ENCODE measurements around the gene TNFRSF19. TPM values are rescaled to one million over a fixed set of nuclear protein-coding genes. Genes with fewer than 3 reads are reported as not detected.

TNFRSF19 gene
- total RNA-seq, 1 donor from 2014 or later = 19.0 TPM

DNA sequence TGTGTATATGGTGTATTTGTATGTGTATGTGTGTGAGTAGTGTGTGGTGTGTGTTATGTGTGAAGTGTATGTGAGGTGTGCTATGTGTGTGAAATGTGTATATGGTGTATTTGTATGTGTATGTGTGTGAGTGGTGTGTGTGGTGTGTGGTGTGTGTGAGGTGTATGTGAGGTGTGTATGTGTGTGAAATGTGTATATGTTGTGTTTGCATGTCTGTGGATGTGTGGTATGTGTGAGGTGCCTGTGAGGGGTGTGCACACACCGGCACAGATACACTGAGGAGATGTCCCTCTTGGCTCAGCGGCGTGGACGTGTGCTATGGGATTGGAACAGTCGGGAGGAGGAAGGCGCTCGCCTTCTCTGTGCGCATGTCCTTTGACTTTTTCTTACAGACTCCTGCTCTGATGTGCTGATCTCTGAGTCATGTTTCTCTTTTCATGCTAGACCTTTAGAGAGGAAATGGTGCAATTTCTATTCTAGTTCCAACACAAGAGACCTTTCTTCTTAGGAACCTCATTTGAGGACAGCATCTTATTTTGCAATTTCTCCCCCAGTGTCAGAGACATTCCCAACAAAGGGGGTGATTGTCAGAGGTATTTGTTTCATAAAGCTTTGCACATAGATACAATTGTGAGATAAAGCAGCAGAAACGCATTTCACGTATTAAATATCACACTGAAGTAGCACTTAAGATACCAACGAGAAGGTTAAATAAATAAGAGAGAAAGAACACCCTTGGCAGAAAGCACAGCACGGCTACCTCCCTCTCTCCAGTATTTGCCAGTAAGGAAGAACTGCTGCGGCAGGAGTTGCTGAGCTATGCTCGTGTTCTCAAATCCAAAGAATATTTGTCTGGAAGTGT, 11.3 kb upstream of the TNFRSF19 start:
- H3K9me3 Mint-ChIP-seq (ENCODE audit: low read depth) = no peaks in the 10 kb centered on the region
- TF ChIP-seq, protein P1, sequence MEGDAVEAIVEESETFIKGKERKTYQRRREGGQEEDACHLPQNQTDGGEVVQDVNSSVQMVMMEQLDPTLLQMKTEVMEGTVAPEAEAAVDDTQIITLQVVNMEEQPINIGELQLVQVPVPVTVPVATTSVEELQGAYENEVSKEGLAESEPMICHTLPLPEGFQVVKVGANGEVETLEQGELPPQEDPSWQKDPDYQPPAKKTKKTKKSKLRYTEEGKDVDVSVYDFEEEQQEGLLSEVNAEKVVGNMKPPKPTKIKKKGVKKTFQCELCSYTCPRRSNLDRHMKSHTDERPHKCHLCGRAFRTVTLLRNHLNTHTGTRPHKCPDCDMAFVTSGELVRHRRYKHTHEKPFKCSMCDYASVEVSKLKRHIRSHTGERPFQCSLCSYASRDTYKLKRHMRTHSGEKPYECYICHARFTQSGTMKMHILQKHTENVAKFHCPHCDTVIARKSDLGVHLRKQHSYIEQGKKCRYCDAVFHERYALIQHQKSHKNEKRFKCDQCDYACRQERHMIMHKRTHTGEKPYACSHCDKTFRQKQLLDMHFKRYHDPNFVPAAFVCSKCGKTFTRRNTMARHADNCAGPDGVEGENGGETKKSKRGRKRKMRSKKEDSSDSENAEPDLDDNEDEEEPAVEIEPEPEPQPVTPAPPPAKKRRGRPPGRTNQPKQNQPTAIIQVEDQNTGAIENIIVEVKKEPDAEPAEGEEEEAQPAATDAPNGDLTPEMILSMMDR (IDR thresholded peaks at IDR 0.05; ENCODE audit: unreplicated experiment) = no peak
- peaks cover 4% of the 10 kb centered on the region for H3K4me1 Mint-ChIP-seq (ENCODE audit: low read depth)
- H3K4me3 Mint-ChIP-seq (ENCODE audit: low read depth) = no peak overlapping the region
- no peak overlapping the region for H3K27ac Mint-ChIP-seq
- no peaks in the 10 kb centered on the region for H3K27me3 Mint-ChIP-seq
- DNase-seq (ENCODE audit: low spot score, unreplicated experiment) = no peak
- H3K36me3 Mint-ChIP-seq (ENCODE audit: insufficient read depth) = no peaks in the 10 kb centered on the region

- H3K36me3 Mint-ChIP-seq (ENCODE audit: insufficient read depth) = no peaks in the 10 kb centered on the region
- TF ChIP-seq, protein P1 (IDR thresholded peaks at IDR 0.05; ENCODE audit: unreplicated experiment) = no peak
These were observed 9.6 kb upstream of the TNFRSF19 start for GRCh38 chr13:23560571-23561089.

DNA sequence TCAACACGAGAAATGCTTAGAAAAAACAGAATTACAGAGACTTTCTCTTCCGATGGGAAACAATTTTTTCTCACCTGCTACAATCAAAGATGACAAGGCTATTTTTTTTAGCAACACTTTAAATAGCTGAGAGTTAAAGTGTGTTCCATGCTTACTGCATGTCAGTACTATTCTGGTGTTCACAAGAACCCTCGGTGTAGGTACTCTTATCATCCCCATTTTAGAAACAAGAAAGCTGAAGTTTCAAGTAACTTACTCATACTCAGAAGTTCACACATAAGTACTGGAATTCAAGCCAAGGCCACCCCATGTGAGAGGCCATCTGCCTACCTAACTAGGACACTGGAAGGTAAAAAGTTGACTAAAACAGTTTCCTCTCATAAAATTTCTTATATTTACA, 9.0 kb upstream of the TNFRSF19 start:
- H3K4me1 Mint-ChIP-seq (ENCODE audit: low read depth) = peaks cover 3% of the 10 kb centered on the region
- no peaks in the 10 kb centered on the region for H3K36me3 Mint-ChIP-seq (ENCODE audit: insufficient read depth)
- no peak for DNase-seq (ENCODE audit: low spot score, unreplicated experiment)
- no peaks in the 10 kb centered on the region for H3K9me3 Mint-ChIP-seq (ENCODE audit: low read depth)
- no peak overlapping the region for H3K4me3 Mint-ChIP-seq (ENCODE audit: low read depth)
- H3K27ac Mint-ChIP-seq = no peak overlapping the region
- H3K27me3 Mint-ChIP-seq = no peaks in the 10 kb centered on the region
- TF ChIP-seq, protein P1 (IDR thresholded peaks at IDR 0.05; ENCODE audit: unreplicated experiment) = no peak

More at GRCh38 chr13:23560571-23561089, 9.6 kb upstream of the TNFRSF19 start:
- DNase-seq (ENCODE audit: low spot score, unreplicated experiment) = no peak
- H3K9me3 Mint-ChIP-seq (ENCODE audit: low read depth) = no peaks in the 10 kb centered on the region
- H3K27ac Mint-ChIP-seq = no peak overlapping the region
- no peak overlapping the region for H3K4me3 Mint-ChIP-seq (ENCODE audit: low read depth)
- peaks cover 3% of the 10 kb centered on the region for H3K4me1 Mint-ChIP-seq (ENCODE audit: low read depth)
- no peaks in the 10 kb centered on the region for H3K27me3 Mint-ChIP-seq

GRCh38 chr13:23563085-23563845, 6.9 kb upstream of the TNFRSF19 start:
- no peak overlapping the region for H3K4me3 Mint-ChIP-seq (ENCODE audit: low read depth)
- no peaks in the 10 kb centered on the region for H3K36me3 Mint-ChIP-seq (ENCODE audit: insufficient read depth)
- DNase-seq (ENCODE audit: low spot score, unreplicated experiment) = no peak
- TF ChIP-seq, protein P1 (IDR thresholded peaks at IDR 0.05; ENCODE audit: unreplicated experiment) = no peak
- no peaks in the 10 kb centered on the region for H3K9me3 Mint-ChIP-seq (ENCODE audit: low read depth)
- H3K27me3 Mint-ChIP-seq = no peaks in the 10 kb centered on the region
- no peak overlapping the region for H3K27ac Mint-ChIP-seq
- H3K4me1 Mint-ChIP-seq (ENCODE audit: low read depth) = peaks cover 8% of the 10 kb centered on the region

DNA sequence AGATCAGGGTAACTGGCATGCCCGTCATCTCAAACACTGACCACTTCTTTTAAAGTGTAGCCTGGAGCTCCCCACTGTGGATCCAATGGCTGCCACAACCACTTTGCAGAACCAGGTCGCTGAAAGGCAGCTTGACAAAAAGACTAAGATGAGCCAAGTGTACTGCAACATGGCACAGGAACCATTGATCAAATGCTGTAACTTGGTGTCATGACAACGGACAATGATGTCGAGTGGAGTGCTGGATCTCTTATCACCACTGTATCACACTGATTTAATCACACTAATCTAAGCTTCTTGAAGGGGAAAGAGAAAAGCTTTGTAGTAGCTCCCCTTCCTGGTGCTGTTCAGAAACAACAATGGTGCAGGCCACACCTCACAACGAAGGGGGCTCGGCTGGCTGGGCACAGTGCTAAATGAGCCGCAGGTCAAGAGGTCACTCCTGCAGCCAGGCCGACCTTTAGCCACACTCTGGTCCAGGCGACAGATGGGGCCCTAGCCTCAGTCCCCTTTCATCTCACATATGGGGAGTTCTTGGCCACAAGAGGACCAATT, 2.2 kb upstream of the TNFRSF19 start:
- peaks cover 15% of the 10 kb centered on the region for H3K4me1 Mint-ChIP-seq (ENCODE audit: low read depth)
- no peaks in the 10 kb centered on the region for H3K9me3 Mint-ChIP-seq (ENCODE audit: low read depth)
- no peaks in the 10 kb centered on the region for H3K27me3 Mint-ChIP-seq
- H3K36me3 Mint-ChIP-seq (ENCODE audit: insufficient read depth) = no peaks in the 10 kb centered on the region
- H3K4me3 Mint-ChIP-seq (ENCODE audit: low read depth) = no peak overlapping the region
- DNase-seq (ENCODE audit: low spot score, unreplicated experiment) = no peak
- H3K27ac Mint-ChIP-seq = no peak overlapping the region
- TF ChIP-seq, protein P1 (IDR thresholded peaks at IDR 0.05; ENCODE audit: unreplicated experiment) = no peak

Measured in progenitor cell of endocrine pancreas (in vitro differentiated cells).